Transverse colon (tissue), 3 donors: ENCODE data around the gene GLIPR2.

ENCODE experiments used
- CTCF ChIP-seq, 5 experiments: fragments of 200-600 bp in 3 of 5; fragments of 450-650 bp in 2 of 5; sonication (generic) in 3 of 5; IDR thresholded peaks; 1 replicate in 2 of 5; 2 replicates in 3 of 5; pipeline ENCODE4 v1.5.1; 2016 to 2017; ENCODE audit warnings: antibody characterized with exemption in 5 of 5, inconsistent platforms in 3 of 5, mild to moderate bottlenecking in 2 of 5, moderate library complexity in 1 of 5
- POLR2A ChIP-seq: fragments of 450-650 bp; IDR thresholded peaks from one replicate; pipeline ENCODE4 v1.6.1; 2016; ENCODE audit warnings: antibody characterized with exemption, mild to moderate bottlenecking, moderate library complexity

- TF ChIP-seq CTCF (IDR thresholded peaks at IDR 0.05) (no peak), POLR2A (no peak)
Measured at GRCh38 chr9:36163786-36164170, 27.2 kb downstream of the GLIPR2 start.
